GM12891 (cell line): ENCODE measurements around the gene HLA-DQB1.

Experiments used
- POLR2A ChIP-seq: IDR thresholded peaks from 2 replicates; pipeline ENCODE4 v1.6.1; 2011; ENCODE audit warnings: low read depth, low read length, control low read depth
- POLR2AphosphoS5 ChIP-seq: IDR thresholded peaks from 2 replicates; pipeline ENCODE4 v1.6.1; 2011; ENCODE audit warnings: low read depth, low read length, control low read depth

- TF ChIP-seq POLR2A (peak; percentile 36; the same call in 1 of the 2 replicates), POLR2AphosphoS5 (no peak)
These were observed 2.8 kb upstream of the HLA-DQB1 start for GRCh38 chr6:32669240-32669639.
